Measurements from ENCODE around the gene RPUSD3.
"Not testable (repeated sequence)": the region's sequence is repeated elsewhere in the genome, so short reads cannot be mapped to it uniquely, and the experiment has no call there.

RPUSD3 gene

GRCh38 chr3:9843715-9844438 is at the start of gene RPUSD3:
RPUSD3 (minus strand) TSS chr3:9844008; CDS start chr3:9843990, 18 bp downstream.
- in situ Hi-C loops (cut with MboI; ENCODE audit: low sequenced_read_pairs): no loop called here

GRCh38 chr3:9891072-9891622 is 47.3 kb upstream of the RPUSD3 start:
- in situ Hi-C loops (cut with MboI; ENCODE audit: low sequenced_read_pairs): no loop called here

- in situ Hi-C loops (cut with MboI; ENCODE audit: low sequenced_read_pairs): no loop called here
These were observed 46.7 kb upstream of the RPUSD3 start, which contains the start of gene JAGN1 for GRCh38 chr3:9890249-9891071. JAGN1 (plus strand) TSS chr3:9890610; CDS start chr3:9890723, 113 bp downstream.

- in situ Hi-C loops (cut with MboI; ENCODE audit: low sequenced_read_pairs): no loop called here
These were observed 45.6 kb upstream of the RPUSD3 start for GRCh38 chr3:9889405-9889804.

- in situ Hi-C loops (cut with MboI; ENCODE audit: low sequenced_read_pairs): no loop called here
These were observed 44.7 kb upstream of the RPUSD3 start for GRCh38 chr3:9888540-9888939.

- in situ Hi-C loops (cut with MboI; ENCODE audit: low sequenced_read_pairs): no loop called here
These were observed 43.7 kb upstream of the RPUSD3 start for GRCh38 chr3:9887480-9887879.

- in situ Hi-C loops (cut with MboI; ENCODE audit: low sequenced_read_pairs): no loop called here
These were observed 42.5 kb upstream of the RPUSD3 start for GRCh38 chr3:9886328-9886727.

- in situ Hi-C loops (cut with MboI; ENCODE audit: low sequenced_read_pairs): no loop called here
These were observed 40.9 kb upstream of the RPUSD3 start for GRCh38 chr3:9884555-9885165.

GRCh38 chr3:9883706-9884554 is 40.1 kb upstream of the RPUSD3 start:
- in situ Hi-C loops (cut with MboI; ENCODE audit: low sequenced_read_pairs): no loop called here

GRCh38 chr3:9881441-9881840 is 37.6 kb upstream of the RPUSD3 start:
- in situ Hi-C loops (cut with MboI; ENCODE audit: low sequenced_read_pairs): no loop called here

- in situ Hi-C loops (cut with MboI; ENCODE audit: low sequenced_read_pairs): no loop called here
These were observed 36.2 kb upstream of the RPUSD3 start, which contains the start of gene CIDEC for GRCh38 chr3:9879830-9880549. CIDEC (minus strand) TSS chr3:9880253; CDS start chr3:9878486, 1,767 bp downstream.

GRCh38 chr3:9878700-9879099 is 34.9 kb upstream of the RPUSD3 start:
- in situ Hi-C loops (cut with MboI; ENCODE audit: low sequenced_read_pairs): no loop called here

GRCh38 chr3:9876991-9877390 is 33.2 kb upstream of the RPUSD3 start:
- in situ Hi-C loops (cut with MboI; ENCODE audit: low sequenced_read_pairs): no loop called here

- in situ Hi-C loops (cut with MboI; ENCODE audit: low sequenced_read_pairs): not testable (repeated sequence)
These were observed 32.4 kb upstream of the RPUSD3 start for GRCh38 chr3:9876255-9876654.

- in situ Hi-C loops (cut with MboI; ENCODE audit: low sequenced_read_pairs): no loop called here
These were observed 31.6 kb upstream of the RPUSD3 start for GRCh38 chr3:9875448-9875847.

- in situ Hi-C loops (cut with MboI; ENCODE audit: low sequenced_read_pairs): not testable (repeated sequence)
These were observed 28.3 kb upstream of the RPUSD3 start for GRCh38 chr3:9872067-9872466.

- in situ Hi-C loops (cut with MboI; ENCODE audit: low sequenced_read_pairs): no loop called here
These were observed 27.2 kb upstream of the RPUSD3 start for GRCh38 chr3:9870978-9871377.

GRCh38 chr3:9869955-9870354 is 26.1 kb upstream of the RPUSD3 start:
- in situ Hi-C loops (cut with MboI; ENCODE audit: low sequenced_read_pairs): no loop called here

- in situ Hi-C loops (cut with MboI; ENCODE audit: low sequenced_read_pairs): no loop called here
These were observed 23.3 kb upstream of the RPUSD3 start for GRCh38 chr3:9867106-9867505.

GRCh38 chr3:9866639-9867038 is 22.8 kb upstream of the RPUSD3 start:
- in situ Hi-C loops (cut with MboI; ENCODE audit: low sequenced_read_pairs): no loop called here
